GM18508 (cell line): ENCODE data around the gene EID2.

Source experiments
- ATAC-seq: cut with Tn5 transposase; IDR thresholded peaks from one replicate; pipeline ENCODE4 v1.9.1; 2021; ENCODE audit warnings: moderate number of reproducible peaks; ENCODE audit not compliant: insufficient read depth, unreplicated experiment

The EID2 gene

GRCh38 chr19:39539518-39540332 is at the start of gene EID2:
TSS of gene EID2 (minus strand) at chr19:39540161. CDS start at chr19:39540079, 82 bp downstream.
- ATAC-seq = peak; percentile 46

GRCh38 chr19:39588066-39588465 is 48.1 kb upstream of the EID2 start:
- no peak for ATAC-seq

GRCh38 chr19:39587496-39587895 is 47.5 kb upstream of the EID2 start:
- ATAC-seq = no peak

- ATAC-seq = no peak
Observed at GRCh38 chr19:39582891-39583625, 43.1 kb upstream of the EID2 start.

- ATAC-seq = no peak
Observed at GRCh38 chr19:39582442-39582841, 42.5 kb upstream of the EID2 start.

GRCh38 chr19:39568604-39569003 is 28.6 kb upstream of the EID2 start:
- ATAC-seq = no peak

- ATAC-seq = no peak
Observed at GRCh38 chr19:39566064-39566463, 26.1 kb upstream of the EID2 start.

GRCh38 chr19:39563408-39563807 is 23.4 kb upstream of the EID2 start:
- no peak for ATAC-seq

GRCh38 chr19:39558624-39559117 is 18.7 kb upstream of the EID2 start:
- no peak for ATAC-seq

GRCh38 chr19:39557811-39558623 is 18.1 kb upstream of the EID2 start:
- no peak for ATAC-seq

- no peak for ATAC-seq
Observed at GRCh38 chr19:39555883-39556282, 15.9 kb upstream of the EID2 start.

GRCh38 chr19:39554701-39555311 is 14.8 kb upstream of the EID2 start:
- ATAC-seq = no peak

- ATAC-seq = no peak
Observed at GRCh38 chr19:39553082-39553652, 13.2 kb upstream of the EID2 start.

- ATAC-seq = no peak
Observed at GRCh38 chr19:39550197-39550596, 10.2 kb upstream of the EID2 start.

- no peak for ATAC-seq
Observed at GRCh38 chr19:39546599-39546998, 6.6 kb upstream of the EID2 start.

GRCh38 chr19:39544911-39545310 is 5.0 kb upstream of the EID2 start:
- ATAC-seq = no peak

GRCh38 chr19:39544226-39544903 is 4.4 kb upstream of the EID2 start:
- no peak for ATAC-seq

- no peak for ATAC-seq
Observed at GRCh38 chr19:39543477-39543857, 3.5 kb upstream of the EID2 start.

- no peak for ATAC-seq
Observed at GRCh38 chr19:39542206-39542605, 2.2 kb upstream of the EID2 start.
